Stimulated activated naive CD8-positive, alpha-beta T cell treated with anti-CD3 and anti-CD28 coated beads, Interleukin-15, amount 100 ng/mL, for 72 hours (primary cell): ENCODE data around the gene RAB20.
"Not testable (repeated sequence)": the region's sequence is repeated elsewhere in the genome, so short reads cannot be mapped to it uniquely, and the experiment has no call there.

Source experiments
- ATAC-seq: fragments of 150-1000 bp; cut with Tn5 transposase; 2 replicates; pipeline ENCODE4 v1.10.0; 2021; ENCODE audit warnings: mild to moderate bottlenecking, moderate library complexity
- DNase-seq, 2 donors: peaks; one replicate each; pipeline ENCODE4 v3.0.0; 2021 to 2022
- H3K27ac Mint-ChIP-seq, 2 donors: one replicate each; pipeline ENCODE4 v1.8.0; 2022; ENCODE audit warnings: mild to moderate bottlenecking in 2 of 2, mixed read lengths in 2 of 2, moderate library complexity in 2 of 2
- H3K27me3 Mint-ChIP-seq: one replicate; pipeline ENCODE4 v1.8.0; 2022; ENCODE audit warnings: mixed read lengths
- H3K4me1 Mint-ChIP-seq: one replicate; pipeline ENCODE4 v1.8.0; 2022; ENCODE audit warnings: mild to moderate bottlenecking, mixed read lengths
- H3K4me3 Mint-ChIP-seq, 2 donors: one replicate each; pipeline ENCODE4 v1.8.0; 2022; ENCODE audit warnings: mild to moderate bottlenecking in 2 of 2, mixed read lengths in 2 of 2, moderate library complexity in 1 of 2
- H3K9me3 Mint-ChIP-seq, 2 donors: one replicate each; pipeline ENCODE4 v1.8.0; 2022; ENCODE audit warnings: mixed read lengths in 2 of 2

Gene RAB20

DNA sequence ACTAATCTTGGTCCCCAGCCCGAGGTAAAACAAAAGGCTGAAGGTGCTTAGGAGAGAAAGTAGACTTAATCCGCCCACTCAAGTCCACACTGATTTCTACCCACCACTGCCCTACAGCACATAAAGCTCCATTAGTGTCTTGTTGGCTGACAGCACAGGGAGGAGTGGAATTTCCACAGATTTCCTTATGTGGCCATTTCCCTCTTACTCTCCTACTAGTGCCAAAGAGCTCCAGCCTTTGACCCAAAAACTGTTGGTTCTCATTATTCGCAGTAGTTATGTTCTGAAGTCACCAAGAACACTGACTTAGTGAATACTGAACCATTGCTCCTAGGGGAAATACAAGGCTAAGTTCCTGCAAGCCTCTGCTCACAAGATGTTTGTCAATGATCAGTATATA lies 61.2 kb downstream of the RAB20 start:
- Mint-ChIP-seq H3K9me3 (peaks cover 0 to 8% of the 10 kb centered on the region in 2 donors), H3K27ac (no peak overlapping the region), H3K27me3 (peaks cover 11% of the 10 kb centered on the region), H3K4me1 (no peaks in the 10 kb centered on the region), H3K4me3 (no peak overlapping the region)
- ATAC-seq, result no peak
- no peak for DNase-seq

- Mint-ChIP-seq H3K9me3 (peaks cover 0 to 8% of the 10 kb centered on the region in 2 donors), H3K4me3 (no peak overlapping the region), H3K27me3 (peaks cover 11% of the 10 kb centered on the region), H3K4me1 (no peaks in the 10 kb centered on the region), H3K27ac (no peak overlapping the region)
- DNase-seq (no peak), ATAC-seq (no peak)
Observed at GRCh38 chr13:110499621-110500281, 61.8 kb downstream of the RAB20 start.

GRCh38 chr13:110498765-110499164 lies 62.8 kb downstream of the RAB20 start:
- H3K4me3 Mint-ChIP-seq, result no peak overlapping the region
- DNase-seq, result no peak
- no peak for ATAC-seq

GRCh38 chr13:110498327-110498726 lies 63.2 kb downstream of the RAB20 start:
- Mint-ChIP-seq H3K9me3 (peaks cover 0 to 8% of the 10 kb centered on the region in 2 donors), H3K4me3 (no peak overlapping the region), H3K27me3 (peaks cover 11% of the 10 kb centered on the region), H3K4me1 (no peaks in the 10 kb centered on the region), H3K27ac (no peak overlapping the region)
- ATAC-seq (no peak), DNase-seq (no peak)

More at GRCh38 chr13:110498765-110499164, 62.8 kb downstream of the RAB20 start:
- Mint-ChIP-seq H3K27me3 (peaks cover 11% of the 10 kb centered on the region), H3K4me1 (no peaks in the 10 kb centered on the region), H3K27ac (no peak overlapping the region), H3K9me3 (peaks cover 0 to 8% of the 10 kb centered on the region in 2 donors)

DNA sequence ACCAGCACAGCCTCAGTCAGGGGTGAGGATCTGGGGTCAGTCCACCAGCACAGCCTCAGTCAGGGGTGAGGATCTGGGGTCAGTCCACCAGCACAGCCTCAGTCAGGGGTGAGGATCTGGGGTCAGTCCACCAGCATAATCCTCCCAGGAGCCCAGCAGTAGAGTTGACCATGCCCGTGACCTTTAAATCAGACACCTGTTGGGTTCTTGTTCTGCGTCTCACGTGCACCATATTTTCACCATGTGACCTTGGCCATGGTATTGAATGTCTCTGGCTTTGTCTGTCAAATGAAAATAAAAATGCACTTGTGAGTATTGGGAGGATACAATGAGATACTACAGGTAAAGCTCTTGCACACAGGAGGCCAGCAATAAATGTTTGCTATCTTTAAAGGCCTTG lies 63.6 kb downstream of the RAB20 start:
- not testable (repeated sequence) for H3K4me1 Mint-ChIP-seq, DNase-seq, ATAC-seq, H3K9me3 Mint-ChIP-seq, H3K4me3 Mint-ChIP-seq, H3K27ac Mint-ChIP-seq
- H3K27me3 Mint-ChIP-seq, result peaks cover 11% of the 10 kb centered on the region

DNA sequence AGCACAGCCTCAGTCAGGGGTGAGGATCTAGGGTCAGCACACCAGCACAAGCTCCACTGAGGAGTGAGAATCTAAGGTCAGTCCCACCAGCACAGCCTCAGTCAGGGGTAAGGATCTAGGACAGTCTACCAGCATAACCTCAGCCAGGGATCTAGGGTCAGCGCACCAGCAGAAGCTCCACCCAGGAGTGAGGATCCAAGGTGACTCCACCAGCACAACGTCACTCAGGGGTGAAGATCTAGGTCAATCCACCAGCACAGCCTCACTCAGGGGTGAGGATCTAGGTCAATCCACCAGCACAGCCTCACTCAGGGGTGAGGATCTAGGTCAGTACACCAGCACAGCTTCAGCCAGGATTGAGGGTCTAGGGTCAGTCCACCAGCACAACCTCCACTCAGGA lies 64.5 kb downstream of the RAB20 start:
- H3K4me1 Mint-ChIP-seq, result no peaks in the 10 kb centered on the region
- peaks cover 11% of the 10 kb centered on the region for H3K27me3 Mint-ChIP-seq
- H3K27ac Mint-ChIP-seq, result peak overlapping the region in 1 of 2 donors; percentile 33
- no peak for ATAC-seq
- no peak overlapping the region for H3K4me3 Mint-ChIP-seq
- H3K9me3 Mint-ChIP-seq, result peaks cover 0 to 8% of the 10 kb centered on the region in 2 donors
- no peak for DNase-seq

DNA sequence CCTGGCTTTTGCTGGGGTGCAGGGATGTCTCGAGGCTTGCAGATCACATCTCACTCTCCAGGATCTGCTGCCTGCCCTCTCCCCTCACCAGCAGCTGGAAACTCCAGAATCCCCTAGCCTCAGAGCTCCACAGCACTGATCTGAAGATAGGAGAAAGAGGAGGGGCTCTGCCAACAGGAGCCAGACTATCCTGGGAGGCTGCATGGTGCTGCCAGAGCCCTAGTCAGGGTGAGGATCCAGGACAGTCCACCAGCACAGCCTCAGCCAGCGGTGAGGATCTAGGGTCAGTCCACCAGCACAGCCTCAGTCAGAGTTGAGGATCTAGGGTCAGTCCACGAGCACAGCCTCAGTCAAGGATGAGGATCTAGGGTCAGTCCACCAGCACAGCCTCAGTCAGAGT lies 65.2 kb downstream of the RAB20 start:
- H3K27ac Mint-ChIP-seq, result no peak overlapping the region
- H3K4me1 Mint-ChIP-seq, result no peaks in the 10 kb centered on the region
- peaks cover 0 to 8% of the 10 kb centered on the region in 2 donors for H3K9me3 Mint-ChIP-seq
- no peak for ATAC-seq
- H3K27me3 Mint-ChIP-seq, result peaks cover 11% of the 10 kb centered on the region
- H3K4me3 Mint-ChIP-seq, result no peak overlapping the region
- DNase-seq, result no peak

DNA sequence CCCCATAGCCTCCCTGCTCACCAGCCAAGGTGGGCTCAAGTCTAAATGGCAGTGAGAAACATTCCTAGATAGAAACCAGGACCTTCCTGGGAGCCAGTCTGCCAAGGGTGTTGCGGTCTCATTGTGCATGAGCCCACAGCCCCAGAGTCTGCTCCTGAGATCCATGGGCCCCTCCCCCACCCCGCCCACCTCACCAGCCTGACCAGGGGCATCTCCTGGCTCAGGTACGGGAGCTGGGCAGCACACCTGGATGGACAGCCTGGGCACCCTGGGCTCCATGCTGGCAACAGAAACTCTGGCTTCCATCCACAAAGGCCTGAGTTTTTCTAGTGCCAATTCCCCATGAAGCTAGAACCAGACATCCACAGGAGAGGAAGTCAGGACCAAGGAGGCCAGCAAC lies 65.6 kb downstream of the RAB20 start:
- ATAC-seq, result no peak
- Mint-ChIP-seq H3K27me3 (peaks cover 8% of the 10 kb centered on the region), H3K4me3 (no peak overlapping the region), H3K9me3 (peaks cover 0 to 5% of the 10 kb centered on the region in 2 donors), H3K4me1 (no peaks in the 10 kb centered on the region), H3K27ac (no peak overlapping the region)
- no peak for DNase-seq

DNA sequence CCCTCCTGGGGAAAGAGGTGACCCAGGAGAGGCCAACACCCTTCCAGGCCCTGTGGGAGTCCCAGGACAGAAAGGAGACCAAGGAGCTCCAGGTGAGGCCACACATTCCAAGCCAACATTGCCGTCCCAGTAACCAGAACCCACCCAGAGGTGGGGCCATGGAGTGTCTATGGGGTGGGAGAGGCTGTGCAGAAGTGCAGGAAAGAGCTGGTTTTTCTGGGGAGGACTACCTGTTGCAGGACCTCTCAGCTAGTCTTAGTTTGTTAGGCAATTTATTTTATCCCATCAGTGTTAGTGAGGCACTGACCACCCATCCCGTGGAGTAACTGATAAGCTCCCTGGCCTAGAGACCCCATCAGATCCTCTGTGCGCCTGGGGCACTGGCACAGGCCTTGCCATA lies 66.1 kb downstream of the RAB20 start:
- no peak for ATAC-seq
- Mint-ChIP-seq H3K4me3 (no peak overlapping the region), H3K27me3 (peaks cover 3% of the 10 kb centered on the region), H3K4me1 (no peaks in the 10 kb centered on the region), H3K27ac (no peak overlapping the region), H3K9me3 (peaks cover 0 to under 1% of the 10 kb centered on the region in 2 donors)
- no peak for DNase-seq

- ATAC-seq, result no peak
- Mint-ChIP-seq H3K27me3 (no peaks in the 10 kb centered on the region), H3K9me3 (no peaks in the 10 kb centered on the region), H3K4me3 (no peak overlapping the region), H3K4me1 (no peaks in the 10 kb centered on the region), H3K27ac (no peak overlapping the region)
- no peak for DNase-seq
Observed at GRCh38 chr13:110493613-110494012, 67.9 kb downstream of the RAB20 start.

DNA sequence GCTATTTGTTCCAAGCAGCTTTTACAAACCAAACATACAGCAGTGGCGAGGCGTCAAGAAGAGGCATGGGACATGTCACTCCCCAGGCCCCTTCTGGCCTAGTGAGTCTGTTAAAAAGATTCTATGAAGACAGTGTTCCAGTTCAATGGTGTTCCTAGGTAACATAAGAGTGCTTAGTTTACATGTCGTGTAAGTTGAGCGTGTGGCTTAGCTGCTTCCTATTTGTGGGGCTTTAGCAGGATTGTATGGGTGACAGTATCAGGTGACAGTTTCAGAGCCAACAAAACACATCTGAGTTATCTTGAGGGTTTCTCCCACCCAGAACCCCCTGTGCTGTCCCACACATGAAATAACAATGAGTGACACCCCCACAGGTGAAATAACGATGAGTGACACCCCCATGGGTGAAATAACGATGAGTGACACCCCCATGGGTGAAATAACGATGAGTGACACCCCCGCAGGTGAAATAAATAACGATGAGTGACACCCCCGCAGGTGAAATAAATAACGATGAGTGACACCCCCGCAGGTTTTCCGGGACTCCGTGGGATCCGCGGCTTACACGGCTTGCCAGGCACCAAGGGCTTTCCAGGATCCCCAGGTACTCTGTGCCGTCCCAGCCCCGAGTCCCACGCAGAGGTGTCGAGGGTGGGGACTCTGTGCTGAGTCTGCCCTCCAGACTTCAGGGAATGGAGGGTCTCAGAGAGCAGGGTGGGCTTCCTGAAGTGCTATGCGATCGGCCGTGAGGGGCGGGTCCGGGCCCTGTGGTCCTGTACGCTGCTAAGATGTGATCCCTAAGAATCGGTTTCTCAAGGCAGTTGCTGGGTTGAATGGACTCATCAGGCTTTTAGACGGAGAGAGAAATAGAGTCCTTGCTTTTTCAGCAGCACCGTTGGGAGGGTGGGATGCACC lies 68.6 kb downstream of the RAB20 start:
- Mint-ChIP-seq H3K4me1 (no peaks in the 10 kb centered on the region), H3K4me3 (no peak overlapping the region), H3K27ac (no peak overlapping the region), H3K27me3 (no peaks in the 10 kb centered on the region), H3K9me3 (no peaks in the 10 kb centered on the region)
- DNase-seq (no peak), ATAC-seq (no peak)

DNA sequence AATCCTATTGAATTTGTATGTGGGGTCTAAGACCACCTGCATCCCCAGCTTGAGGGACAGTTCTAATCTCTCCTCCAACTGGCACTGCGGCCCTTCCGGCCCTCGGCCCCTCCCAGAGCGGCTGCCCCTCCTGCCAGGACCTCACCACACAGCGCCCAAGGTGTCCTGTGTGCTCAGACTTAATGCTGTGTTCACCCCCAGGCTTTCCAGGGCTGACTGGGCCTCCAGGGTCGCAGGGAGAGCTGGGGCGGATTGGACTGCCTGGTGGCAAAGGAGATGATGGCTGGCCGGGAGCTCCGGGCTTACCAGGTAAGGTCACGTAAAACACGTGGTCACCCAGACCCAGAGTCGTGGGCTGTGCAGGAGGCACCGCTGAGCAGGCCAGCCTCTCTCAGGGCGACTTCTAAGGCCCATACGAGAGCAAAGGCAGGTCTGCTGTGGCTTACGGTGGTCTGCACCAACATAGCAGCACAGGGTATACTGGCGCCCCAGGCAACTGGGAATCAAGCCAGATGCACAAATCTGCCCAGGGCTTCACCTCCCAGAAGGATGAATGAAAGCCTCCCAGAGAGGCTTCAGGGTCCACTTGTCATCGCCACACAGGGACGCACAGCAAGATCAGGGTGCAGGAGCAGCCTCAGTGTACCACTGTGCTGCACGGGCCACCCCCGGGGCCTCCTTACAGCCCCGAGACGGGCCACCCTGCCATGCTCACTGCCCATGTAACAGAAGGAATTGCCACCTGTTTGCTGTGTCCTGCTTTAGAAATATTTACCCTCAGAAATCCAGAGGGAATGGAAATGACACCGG lies 69.4 kb downstream of the RAB20 start:
- Mint-ChIP-seq H3K27me3 (no peaks in the 10 kb centered on the region), H3K4me3 (no peak overlapping the region), H3K27ac (no peak overlapping the region), H3K4me1 (no peaks in the 10 kb centered on the region), H3K9me3 (no peaks in the 10 kb centered on the region)
- ATAC-seq (peak; percentile 37), DNase-seq (no peak)

DNA sequence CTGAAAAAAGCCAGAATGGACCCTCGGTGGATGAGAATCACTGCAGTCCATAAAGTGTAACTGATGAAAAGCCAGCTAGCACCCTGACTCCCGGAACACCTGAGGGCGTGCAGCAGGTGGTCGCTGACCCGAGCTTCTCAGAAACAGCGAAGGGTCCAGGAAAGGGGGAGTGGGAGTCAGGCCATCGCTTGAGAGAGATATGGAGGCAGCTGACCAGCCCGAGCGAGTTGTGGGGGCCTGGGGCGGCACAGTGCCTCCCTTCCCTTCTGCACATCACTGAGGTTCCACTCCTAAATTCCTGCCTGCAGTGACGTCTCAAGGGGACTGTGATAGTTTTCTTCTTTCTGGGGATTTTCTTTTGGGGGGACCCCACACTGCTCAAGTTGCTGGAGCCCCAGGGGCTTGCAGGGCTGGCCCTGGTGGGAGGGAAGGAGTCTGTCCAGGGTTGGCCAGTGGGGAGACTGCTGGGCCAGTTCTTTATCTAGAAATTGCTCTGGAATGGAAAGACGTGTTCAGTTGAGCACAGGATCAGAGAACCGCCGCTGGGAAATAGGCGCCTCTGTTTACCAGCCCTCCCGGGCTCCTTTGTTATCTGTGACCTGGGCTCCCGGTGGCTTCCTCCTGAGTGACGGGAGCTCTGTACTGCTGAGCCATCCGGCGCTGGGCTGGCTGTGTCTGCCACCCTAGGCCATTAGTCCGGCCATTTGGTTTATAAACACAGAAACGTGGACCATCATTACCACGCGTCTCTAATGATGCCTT lies 71.3 kb downstream of the RAB20 start:
- ATAC-seq, result no peak
- no peak overlapping the region for H3K4me3 Mint-ChIP-seq
- DNase-seq, result no peak
- H3K27me3 Mint-ChIP-seq, result no peaks in the 10 kb centered on the region
- H3K4me1 Mint-ChIP-seq, result no peaks in the 10 kb centered on the region
- H3K27ac Mint-ChIP-seq, result no peak overlapping the region
- no peaks in the 10 kb centered on the region for H3K9me3 Mint-ChIP-seq

- not testable (repeated sequence) for H3K4me3 Mint-ChIP-seq, ATAC-seq, H3K27ac Mint-ChIP-seq, H3K27me3 Mint-ChIP-seq, H3K4me1 Mint-ChIP-seq, DNase-seq, H3K9me3 Mint-ChIP-seq
Observed at GRCh38 chr13:110486880-110487279, 74.6 kb downstream of the RAB20 start.
